HG02571 (cell line): ENCODE measurements around the gene C9orf78.

Experiments used
- ATAC-seq: cut with Tn5 transposase; IDR thresholded peaks from one replicate; pipeline ENCODE4 v1.9.1; 2021; ENCODE audit warnings: mild to moderate bottlenecking, moderate library complexity; ENCODE audit not compliant: unreplicated experiment

Gene C9orf78

DNA sequence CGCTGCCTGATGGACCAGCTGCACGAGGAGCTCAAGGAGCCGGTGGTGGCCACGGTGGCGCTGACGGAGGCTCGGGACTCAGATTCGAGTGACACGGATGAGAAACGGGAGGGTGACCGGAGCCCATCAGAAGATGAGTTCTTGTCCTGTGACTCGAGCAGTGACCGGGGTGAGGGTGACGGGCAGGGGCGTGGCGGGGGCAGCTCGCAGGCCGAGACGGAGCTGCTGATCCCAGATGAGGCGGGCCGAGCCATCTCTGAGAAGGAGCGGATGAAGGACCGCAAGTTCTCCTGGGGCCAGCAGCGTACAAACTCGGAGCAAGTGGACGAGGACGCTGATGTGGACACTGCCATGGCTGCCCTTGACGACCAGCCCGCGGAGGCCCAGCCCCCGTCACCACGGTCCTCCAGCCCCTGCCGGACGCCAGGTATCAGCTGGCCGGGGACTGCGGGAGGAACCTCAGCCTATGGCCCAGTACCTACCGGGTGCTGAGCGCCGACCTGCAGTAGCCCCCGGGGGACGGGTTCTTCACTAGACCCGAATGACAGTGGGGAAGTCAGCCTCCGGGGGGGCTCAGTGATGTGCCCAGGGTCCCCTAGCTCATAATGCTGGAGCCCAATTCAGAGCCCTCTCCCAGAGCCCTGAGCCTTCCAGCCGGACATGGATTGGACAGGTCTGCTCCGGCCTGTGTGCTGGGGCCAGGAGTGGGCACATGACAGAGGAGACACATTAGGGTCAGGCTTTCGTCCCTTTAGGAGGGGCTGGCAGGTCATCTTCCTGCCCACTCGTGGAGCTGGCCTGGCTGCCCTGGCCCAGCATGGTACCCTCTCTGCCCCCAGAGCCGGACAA is 33.2 kb upstream of the C9orf78 start:
- ATAC-seq: no peak

DNA sequence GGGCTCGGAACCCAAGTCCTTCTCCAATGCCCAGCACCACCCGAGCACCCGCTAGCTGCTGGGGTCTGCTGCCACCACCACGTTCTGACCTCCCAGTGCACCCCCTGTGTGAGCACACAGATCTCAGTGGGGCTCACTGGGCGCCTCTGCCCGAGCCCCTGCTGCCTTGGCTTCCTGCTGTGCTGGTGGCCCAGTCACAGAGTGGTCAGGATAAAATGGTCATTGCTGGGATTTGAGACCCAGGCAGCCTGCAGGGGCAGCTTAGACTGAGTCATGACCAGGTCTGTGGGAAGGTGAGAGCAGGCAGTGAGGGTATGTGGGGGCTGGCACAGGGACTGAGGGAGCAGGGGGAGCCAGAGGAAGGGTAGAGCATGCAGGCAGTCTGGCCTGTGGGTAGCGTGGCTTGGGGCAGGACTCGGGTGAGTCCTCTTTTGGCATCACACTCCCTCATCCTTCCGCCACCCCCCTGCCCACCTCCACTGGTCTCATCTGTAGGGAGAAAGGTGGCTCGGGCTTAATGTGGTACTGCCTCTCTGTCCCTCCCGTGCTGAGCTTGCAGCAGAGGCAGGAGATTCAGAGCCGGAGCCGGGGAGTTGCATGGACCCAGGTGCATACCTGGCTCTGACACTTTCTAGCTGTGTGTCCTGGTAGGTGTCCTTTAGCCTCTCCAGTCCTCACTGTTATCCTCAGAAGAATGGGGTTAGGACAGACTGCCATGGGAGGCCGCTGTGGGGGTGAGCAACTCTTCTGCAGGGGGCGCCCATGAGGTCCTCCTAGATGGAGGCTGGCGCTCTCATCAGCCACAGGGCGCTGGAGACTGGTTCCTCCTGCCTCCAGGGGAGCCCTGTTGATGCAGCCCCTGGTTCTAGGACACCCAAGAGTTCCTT is 32.3 kb upstream of the C9orf78 start:
- no peak for ATAC-seq

DNA sequence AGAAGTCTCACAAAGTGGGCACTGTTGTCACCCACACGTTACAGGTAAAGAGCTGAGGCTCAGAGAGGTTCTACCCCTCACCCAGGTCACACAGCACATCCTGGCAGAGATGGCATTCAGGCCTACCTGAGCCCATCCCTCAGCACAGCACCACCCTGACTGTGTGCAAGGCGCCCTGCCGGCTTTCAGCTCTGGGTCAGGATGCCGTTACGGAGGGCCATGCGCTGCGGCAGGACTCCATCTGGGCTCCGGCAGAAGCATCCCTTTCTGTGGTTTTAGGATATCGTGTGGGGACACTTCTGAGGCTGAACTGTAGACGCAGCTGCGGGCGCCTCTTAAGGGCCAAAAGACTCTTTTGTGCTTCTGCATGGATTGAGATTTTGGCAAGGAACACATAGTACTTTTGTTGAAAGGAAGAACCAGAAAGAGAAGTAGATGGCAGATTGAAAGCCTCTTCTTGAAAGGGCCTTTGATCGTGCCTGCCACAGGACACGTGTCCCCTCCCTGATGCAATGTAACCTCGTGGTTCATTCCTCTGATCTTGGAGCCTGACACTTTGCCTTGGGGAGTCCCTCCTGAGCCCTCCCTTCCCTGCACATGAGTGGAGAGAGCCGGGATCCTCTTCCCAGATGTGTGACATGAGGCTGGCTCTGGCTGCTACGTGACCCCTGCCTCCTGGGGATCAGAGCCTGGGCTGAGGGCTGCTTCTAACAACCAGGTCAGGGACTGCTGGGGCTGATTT is 31.5 kb upstream of the C9orf78 start:
- ATAC-seq: no peak

DNA sequence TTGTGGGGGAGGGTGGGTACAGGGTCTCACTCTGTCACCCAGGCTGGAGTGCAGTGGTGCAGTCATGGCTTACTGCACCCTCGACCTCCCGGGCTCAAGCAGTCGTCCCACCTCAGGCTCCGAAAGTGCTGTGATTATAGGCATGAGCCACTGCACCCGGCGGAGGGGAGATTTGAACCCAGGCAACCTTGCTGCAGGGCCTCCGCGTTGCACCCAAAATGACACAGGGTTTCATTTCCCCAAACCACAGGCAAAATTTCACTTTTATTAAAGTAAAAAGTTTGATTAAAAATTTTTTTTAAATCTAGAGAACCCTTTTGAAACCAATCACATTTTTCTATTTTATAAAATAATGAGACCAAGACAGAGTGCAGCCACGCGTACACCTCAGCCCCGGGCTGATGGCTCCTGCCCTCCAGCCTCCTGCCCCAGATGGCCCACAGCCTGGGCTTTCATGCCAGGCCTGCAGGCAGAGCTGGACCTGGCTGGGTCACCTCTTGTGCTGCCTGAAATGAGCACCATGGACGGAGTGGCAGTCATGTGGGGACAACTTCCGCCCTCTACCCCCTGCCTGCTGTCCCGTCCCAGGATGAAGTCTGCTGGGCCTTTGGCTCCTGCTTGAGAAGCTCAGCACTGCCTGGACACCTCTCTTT is 30.7 kb upstream of the C9orf78 start:
- no peak for ATAC-seq

DNA sequence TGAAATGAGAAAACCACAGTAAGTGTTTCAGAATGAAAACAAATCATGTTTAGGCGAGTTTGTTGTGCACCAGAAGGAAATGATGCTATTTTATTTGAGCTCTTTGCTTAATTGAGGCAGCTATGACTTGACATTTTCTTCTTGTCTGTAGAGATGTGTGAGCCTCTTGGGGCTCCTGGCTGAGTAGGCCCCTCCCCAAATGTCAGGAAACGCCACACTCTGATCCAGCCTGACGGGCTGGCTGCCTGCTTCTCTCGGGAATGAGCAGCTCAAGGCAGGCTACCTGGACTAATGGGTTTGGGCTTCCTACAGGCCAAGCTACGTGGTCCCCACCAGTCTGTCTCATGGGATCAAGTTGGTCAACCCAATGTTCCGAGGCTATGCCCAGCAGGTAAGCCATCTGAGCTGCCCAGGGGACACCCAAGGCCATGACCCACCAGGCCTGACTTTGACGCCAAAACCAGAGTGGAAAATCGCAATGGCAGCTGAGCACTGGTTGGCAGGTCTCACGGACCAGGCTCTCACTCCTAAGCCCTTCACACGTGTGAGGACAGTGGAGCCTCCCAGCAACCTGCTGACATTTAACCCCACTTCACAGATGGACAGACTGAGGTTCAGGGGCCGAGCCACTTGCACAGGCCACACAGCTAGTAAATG is 30.0 kb upstream of the C9orf78 start:
- ATAC-seq: no peak

DNA sequence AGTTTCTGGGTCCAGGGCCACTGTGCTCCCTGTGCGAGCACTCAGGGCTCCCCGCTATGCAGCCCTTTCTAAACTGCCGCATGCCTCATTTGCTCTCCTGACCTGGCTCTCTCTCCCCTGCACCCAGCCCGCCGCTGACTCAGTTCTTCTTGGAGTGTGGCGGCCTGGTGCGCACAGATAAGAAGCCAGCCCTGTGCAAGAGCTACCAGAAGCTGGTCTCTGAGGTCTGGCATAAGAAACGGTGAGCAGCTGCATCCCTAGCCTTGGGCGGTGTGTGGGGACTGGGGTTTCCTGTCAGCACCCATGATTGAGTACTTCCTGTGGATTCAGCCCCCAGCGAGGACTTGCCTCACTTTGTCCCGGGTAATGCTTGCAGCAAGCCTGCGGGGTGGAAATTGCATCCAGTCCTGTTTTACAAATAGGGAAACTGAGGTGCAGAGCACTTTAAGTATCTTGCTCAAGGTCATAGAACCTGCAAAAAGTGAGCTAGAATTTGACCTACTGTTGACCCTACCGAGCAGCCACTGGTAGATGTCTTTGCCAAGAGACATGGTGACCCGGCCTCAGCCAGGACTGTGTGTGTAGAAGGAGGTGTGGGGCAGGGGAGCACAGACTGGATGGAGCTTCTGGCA is 28.1 kb upstream of the C9orf78 start:
- no peak for ATAC-seq

DNA sequence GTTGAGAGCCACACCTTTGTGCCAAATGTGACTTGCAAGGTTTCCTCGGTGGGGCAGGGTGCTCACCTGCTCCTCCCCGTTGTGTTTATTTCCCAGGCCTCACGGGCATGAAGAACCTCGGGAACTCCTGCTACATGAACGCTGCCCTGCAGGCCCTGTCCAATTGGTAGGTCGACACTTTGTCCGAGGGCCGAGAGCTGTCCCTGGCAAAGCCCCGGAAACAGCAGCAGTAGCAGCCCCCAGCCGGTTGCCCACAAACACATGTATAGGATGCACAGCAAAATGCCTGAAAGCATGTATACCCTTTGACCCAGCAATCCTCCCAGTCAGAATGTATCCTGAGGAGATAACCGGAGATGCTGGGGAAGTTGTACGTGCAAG is 26.4 kb upstream of the C9orf78 start:
- no peak for ATAC-seq

DNA sequence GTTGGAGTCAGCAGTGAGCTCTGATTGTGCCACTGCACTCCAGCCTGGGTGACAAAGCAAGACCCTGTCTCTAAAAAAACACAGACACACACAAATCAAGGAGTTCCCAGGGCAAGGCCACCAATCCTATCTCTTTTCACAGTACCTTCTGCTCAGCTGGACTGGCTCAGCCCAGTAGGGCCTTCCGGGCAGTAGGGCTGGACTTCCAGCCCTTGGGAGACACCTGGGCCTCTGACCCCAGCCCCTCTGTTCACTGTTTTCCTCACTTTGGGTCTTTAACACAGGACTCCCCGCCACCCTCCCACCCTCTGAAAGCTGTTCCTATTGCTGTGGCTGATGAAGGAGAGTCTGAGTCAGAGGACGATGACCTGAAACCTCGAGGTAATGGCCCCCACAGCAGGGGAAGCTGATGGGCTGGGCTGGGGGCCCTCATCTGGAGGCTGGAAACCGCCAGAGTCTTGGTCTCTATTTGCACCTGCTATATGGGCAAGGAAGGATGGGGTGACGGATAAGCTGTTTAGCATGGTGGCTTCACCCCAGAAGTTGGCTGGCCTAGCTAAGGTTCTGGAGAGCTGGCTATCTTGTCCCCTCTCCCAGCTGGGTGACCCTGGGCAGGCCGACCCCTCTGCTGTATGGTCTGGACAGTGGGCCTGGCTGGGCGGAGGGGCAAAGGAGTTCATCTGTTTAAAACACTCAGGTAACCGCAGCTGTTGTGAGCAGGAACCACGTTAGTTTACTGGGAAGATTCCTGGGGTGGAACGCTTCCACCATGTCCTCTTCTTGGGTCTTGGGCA is 25.8 kb upstream of the C9orf78 start:
- no peak for ATAC-seq

DNA sequence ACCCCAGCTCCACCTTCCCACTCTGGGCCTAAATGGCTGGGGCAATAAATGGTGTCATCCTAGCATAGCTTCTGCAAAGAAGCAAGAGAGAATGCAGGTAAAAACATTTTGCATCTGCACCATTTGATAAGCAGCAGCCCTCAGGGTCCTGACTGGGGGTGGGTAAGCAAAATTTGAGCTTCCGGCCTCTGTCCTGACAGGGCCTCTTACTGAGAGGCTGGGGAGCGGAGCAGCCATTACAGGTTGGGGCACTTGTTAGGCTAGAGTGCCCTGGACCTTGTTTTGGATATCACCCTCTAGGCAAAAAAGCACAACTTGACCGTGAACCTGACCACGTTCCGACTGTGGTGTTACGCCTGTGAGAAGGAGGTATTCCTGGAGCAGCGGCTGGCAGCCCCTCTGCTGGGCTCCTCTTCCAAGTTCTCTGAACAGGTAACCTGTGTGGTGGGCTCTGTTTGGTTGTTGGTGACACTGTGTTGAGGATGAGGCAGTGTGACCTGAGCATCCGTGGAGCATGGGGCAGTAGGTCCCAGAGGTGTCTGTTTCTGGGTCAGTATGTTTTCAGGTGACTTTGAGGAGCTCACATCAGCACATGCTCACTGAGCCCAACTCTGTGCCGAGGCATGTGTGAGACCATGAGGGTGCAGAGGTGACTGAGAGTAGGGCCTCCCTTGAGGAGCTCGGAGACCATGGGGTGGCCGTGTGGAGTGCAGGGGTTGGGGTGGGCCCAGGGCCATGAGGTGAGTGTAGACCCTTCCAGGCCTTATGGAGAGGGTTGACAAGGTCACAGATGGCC is 23.3 kb upstream of the C9orf78 start:
- ATAC-seq: no peak

DNA sequence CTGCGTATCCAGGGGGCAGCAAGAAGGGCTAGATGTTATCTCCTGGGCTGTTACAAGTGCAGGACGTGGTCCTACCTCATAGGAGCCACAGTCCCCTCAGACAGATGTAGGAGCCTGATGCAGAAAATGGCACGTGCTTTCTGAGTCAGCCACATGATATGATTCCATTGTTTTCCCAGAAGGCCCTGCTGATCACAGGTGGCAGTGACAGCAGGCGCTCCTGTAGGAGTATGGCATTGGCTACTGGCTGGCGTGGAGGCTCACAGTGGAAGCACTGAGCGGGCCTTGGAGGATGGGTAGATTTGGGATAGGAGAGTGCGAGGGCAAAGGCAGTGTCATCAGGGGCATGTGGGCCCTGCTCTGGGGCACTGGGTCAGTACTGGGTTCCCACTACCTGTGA is 22.1 kb upstream of the C9orf78 start:
- ATAC-seq: no peak

DNA sequence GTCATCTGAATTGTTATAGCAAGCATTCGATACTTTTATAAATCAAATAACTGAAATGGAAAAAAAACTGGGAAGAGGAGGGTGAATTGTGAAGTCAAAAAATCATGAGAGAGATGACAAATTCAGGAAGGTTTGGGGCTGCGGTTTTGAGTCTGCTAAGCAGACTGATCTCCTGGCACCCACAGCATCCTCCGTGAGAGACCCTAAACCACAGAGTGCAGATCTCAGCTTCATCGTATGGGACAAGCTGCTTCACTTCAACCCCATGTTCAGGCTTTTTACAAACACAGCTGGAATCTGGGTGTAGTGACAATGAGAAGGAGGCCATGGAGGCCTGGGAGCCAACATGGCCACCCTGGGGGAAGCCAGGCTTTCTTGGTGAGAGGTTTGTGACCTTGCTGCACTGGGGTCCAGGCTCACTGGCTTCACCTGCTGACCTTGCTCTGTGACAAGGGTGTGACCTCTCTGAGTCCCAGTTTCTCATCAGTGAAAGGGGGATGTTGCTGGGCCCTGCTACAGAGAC is 19.6 kb upstream of the C9orf78 start:
- no peak for ATAC-seq

DNA sequence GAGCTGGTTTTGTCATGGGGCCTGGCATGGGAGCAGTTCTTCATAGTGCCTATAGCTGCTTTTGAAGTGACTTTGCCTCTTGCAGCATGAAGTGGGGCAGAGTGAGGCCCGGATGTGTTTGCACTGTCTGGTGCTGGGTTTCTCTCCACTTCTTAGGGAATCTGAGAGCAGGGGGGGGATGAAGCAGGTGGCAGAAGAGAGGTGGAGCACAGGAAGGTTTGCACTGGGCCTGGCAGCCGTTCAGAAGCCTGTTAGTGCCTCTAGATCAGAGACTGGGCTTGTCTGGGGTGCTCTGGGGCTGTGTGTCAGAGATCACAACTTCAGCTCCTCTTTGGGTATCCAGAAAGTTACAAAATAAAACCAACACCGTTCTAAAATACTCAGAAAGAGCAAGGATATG is 18.5 kb upstream of the C9orf78 start:
- ATAC-seq: no peak

DNA sequence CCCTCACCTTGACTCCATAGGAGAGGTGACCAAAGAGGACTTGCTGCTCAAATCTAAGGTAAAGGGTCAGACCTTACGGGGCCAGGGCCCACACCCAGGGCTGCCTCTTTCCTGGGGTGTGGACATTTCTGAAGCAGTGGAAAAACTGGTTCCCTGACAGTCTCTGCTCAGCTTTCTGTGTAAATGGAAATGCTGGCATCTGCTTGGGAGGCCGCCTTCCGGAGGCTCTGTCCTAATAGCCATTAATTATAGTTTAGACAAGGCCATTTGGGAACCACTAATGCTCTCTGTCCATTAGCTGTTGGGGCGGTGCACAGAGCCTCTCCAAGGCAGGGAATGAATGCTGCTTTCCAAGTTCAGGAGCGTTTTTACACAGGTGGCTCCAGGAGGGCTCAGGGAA is 17.5 kb upstream of the C9orf78 start:
- no peak for ATAC-seq

DNA sequence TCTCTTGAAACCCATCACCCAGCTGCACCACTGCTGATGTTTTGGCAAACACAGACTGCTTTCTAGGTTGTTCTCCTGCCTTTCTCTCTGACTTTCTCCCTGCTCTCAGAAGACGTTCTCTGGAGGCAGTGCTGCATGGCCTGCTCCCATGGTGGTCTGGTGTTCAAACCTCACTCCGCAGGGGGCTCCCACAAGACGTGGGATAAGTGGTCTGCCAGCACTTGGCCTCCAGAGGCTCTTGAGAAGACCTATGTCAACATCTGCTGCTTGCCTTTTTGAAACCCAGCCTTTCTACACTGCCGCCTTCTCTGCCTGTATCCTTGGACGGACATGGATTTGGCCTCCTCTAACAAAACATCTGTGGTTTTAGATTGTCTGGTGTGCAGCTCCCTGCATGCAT is 16.7 kb upstream of the C9orf78 start:
- ATAC-seq: no peak

DNA sequence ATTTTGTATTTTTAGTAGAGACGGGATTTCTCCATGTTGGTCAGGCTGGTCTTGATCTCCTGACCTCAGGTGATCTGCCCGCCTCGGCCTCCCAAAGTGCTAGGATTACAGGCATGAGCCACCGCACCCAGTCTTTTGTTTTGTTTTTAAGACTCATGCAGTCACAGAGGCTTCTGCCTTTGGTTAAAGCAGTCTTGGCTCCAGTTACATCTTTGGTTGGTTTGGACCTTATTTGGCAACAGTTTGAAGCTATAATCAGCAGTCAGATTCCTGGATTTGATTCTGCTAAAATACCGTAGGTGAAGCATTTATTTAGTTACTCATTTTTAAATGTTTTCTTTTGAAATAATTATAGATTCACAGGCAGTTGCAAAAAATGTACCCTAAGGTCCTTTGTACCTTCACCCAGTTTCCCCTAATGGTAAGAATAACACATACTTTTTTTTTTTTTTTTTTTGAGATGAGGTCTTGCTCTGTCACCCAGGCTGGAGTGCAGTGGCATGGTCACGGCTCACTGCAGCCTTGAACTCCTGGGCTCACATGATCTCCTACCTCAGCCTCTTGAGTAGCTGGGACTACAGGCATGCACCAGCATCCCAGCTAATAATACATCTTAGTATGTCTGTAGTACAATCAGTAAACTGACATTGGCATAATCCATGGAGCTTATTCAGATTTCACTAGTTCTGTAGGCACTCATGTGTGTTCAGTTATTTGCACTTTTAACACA is 15.9 kb upstream of the C9orf78 start:
- ATAC-seq: no peak

DNA sequence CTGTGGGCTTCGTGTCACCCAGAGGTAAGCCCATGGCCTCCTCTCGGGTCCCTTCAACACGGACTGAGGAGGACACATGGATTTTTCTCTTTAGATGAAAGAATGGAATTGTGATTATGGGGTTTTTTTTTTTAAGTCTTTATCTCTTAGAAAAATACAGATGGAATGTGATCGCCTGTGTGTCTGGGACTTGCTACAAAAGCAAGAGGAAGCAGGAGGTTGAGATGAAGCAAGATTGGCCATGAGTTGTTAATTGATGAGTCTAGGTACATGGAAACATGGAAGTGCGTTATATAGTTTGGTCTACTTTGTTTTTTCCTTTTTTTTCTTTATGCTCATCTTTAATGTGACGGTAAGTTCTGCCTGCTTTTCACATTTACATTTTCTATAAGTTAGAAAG is 14.8 kb upstream of the C9orf78 start:
- ATAC-seq: no peak

DNA sequence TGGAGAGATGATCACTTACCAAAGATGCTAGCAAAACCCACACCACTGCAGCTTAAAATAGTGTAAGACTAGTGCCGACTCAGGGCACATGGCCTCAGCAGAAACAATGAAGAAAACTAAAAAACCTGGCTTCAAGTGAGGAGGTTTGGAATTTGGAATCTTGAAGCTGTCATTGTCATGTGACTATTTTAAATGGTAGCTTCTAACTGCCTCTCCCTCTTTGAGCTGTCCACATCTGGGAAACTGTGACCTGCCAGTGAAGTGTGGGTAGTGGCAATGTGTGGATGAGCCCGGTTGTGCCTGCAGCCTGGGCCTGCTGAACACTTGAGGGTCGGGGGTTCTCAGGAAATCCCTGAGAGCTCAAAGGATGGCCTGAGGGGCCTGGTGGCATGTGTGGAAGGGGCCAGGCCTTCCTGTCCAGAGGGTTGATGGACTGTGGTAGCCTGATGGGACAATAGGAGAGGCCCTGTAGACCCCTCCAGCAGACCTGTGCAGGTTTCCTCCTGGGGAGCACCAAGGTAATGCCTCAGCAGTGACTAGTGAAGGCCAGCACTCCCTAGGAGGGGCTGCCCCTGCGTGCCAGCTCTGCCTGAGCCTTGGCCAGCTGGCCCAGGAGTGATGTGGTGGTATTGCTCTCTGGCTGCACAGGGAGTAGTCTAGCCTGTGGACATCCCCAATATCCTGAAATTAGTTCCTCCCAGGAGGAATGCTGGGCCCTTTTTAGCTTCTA is 13.8 kb upstream of the C9orf78 start:
- ATAC-seq: no peak
